ENCODE measurements around the gene OTUB1.

DNA sequence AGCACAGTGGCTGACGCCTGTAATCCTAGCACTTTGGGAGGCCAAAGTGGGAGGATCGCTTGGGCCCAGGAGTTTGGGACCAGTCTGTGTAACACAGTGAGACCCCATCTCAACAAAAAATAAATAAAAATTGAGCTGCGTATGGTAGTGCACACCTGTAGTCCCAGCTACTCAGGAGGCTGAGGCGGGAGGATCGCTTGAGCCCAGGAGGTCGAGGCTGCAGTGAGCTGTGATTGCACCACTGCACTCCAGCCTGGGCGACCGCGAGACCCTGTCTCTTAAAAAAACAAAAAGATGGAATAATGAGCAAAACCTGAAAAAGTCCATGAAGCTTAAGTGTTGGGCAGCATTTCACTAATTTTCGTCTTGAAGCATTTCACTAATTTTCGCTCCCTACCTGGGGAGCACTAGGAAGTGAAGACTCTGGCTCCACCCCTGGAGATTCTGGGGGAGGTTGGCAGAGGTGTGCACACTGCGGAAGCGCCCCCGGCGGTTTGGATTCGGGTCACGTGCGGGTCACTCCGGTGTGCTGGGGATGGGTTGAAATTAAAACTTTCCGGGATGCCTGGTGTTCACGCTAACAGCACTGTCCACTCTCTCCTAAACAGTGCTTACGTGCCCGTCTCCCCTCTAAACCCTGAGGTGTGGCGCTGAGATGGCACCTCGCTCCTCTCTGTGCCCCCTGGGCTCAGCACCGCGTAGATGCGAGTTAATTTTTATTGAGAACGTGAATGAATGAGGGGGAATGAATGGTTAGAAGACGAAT lies 48.3 kb upstream of the OTUB1 start:
- no peak for TF ChIP-seq EZH2phosphoT487 (IDR thresholded peaks at IDR 0.05)
- TF ChIP-seq, protein P1, sequence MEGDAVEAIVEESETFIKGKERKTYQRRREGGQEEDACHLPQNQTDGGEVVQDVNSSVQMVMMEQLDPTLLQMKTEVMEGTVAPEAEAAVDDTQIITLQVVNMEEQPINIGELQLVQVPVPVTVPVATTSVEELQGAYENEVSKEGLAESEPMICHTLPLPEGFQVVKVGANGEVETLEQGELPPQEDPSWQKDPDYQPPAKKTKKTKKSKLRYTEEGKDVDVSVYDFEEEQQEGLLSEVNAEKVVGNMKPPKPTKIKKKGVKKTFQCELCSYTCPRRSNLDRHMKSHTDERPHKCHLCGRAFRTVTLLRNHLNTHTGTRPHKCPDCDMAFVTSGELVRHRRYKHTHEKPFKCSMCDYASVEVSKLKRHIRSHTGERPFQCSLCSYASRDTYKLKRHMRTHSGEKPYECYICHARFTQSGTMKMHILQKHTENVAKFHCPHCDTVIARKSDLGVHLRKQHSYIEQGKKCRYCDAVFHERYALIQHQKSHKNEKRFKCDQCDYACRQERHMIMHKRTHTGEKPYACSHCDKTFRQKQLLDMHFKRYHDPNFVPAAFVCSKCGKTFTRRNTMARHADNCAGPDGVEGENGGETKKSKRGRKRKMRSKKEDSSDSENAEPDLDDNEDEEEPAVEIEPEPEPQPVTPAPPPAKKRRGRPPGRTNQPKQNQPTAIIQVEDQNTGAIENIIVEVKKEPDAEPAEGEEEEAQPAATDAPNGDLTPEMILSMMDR (IDR thresholded peaks at IDR 0.05), result no peak
